Upper lobe of left lung (tissue), 4 donors: ENCODE data around the gene FAM151A.

ENCODE experiments used
- POLR2AphosphoS5 ChIP-seq, 2 donors: sonication (generic); formaldehyde crosslinking; IDR thresholded peaks; one replicate each; pipeline ENCODE4 v1.5.1; 2017; ENCODE audit warnings: antibody characterized with exemption in 2 of 2
- TF ChIP-seq, protein P1 (sequence below), 6 experiments: fragments of 450-650 bp in 4 of 6; fragments of 200-600 bp in 2 of 6; sonication (generic) in 2 of 6; IDR thresholded peaks; one replicate each; pipeline ENCODE4 v1.5.1; 2016 to 2019; ENCODE audit warnings: antibody characterized with exemption in 6 of 6

DNA sequence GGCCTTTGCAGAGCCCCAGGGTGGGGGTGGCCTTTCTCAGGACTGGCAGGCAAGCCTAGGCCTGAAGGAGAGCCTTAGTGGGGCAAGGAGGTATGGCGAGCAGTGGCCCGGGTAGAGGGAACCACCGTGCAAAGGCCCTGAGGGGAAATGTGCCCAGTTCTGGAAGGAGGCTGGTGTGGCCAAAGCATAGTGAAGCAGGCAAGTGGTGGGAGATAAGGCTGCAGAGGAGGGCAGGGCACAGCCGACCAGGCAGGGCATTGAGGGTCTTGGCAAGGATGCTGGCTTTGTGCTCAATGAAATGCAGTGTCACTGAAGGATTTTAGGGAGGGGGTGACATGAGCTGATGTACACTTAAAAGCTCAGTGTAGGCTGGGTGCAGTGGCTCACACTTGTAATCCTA lies 41.0 kb upstream of the FAM151A start:
- no peak for TF ChIP-seq POLR2AphosphoS5 (IDR thresholded peaks at IDR 0.05)
- TF ChIP-seq, protein P1, sequence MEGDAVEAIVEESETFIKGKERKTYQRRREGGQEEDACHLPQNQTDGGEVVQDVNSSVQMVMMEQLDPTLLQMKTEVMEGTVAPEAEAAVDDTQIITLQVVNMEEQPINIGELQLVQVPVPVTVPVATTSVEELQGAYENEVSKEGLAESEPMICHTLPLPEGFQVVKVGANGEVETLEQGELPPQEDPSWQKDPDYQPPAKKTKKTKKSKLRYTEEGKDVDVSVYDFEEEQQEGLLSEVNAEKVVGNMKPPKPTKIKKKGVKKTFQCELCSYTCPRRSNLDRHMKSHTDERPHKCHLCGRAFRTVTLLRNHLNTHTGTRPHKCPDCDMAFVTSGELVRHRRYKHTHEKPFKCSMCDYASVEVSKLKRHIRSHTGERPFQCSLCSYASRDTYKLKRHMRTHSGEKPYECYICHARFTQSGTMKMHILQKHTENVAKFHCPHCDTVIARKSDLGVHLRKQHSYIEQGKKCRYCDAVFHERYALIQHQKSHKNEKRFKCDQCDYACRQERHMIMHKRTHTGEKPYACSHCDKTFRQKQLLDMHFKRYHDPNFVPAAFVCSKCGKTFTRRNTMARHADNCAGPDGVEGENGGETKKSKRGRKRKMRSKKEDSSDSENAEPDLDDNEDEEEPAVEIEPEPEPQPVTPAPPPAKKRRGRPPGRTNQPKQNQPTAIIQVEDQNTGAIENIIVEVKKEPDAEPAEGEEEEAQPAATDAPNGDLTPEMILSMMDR (IDR thresholded peaks at IDR 0.05) = no peak
